Subcutaneous adipose tissue (tissue), 4 donors: ENCODE results near the gene C9orf72. TPM values are rescaled to one million over a fixed set of nuclear protein-coding genes. Genes with fewer than 3 reads are reported as not detected.

Experiments
- CTCF ChIP-seq: fragments of 450-650 bp; IDR thresholded peaks from one replicate; pipeline ENCODE4 v1.5.1; 2016; ENCODE audit warnings: low read depth, mild to moderate bottlenecking, control low read depth, antibody characterized with exemption, moderate library complexity
- total RNA-seq, 4 donors: library from RNA; depleted of rRNA; stranded (reverse); fragments of >200 nt; gene quantifications; one replicate each; pipeline ENCODE4 v1.1.0, GENCODE V29; 2016

C9orf72 gene
- total RNA-seq, 4 donors from 2014 or later: 28.3 to 73.1 (median 31.2) TPM

GRCh38 chr9:27573634-27574590, 631 bp upstream of the C9orf72 start:
- TF ChIP-seq CTCF: no peak

- TF ChIP-seq CTCF: no peak
Observed at GRCh38 chr9:27572566-27572917, 739 bp downstream of the C9orf72 start.

GRCh38 chr9:27572061-27572460, 1.2 kb downstream of the C9orf72 start:
- TF ChIP-seq CTCF: no peak

- no peak for TF ChIP-seq CTCF
Observed at GRCh38 chr9:27571011-27571410, 2.3 kb downstream of the C9orf72 start.

- no peak for TF ChIP-seq CTCF
Observed at GRCh38 chr9:27569406-27569805, 3.9 kb downstream of the C9orf72 start.

- TF ChIP-seq CTCF: no peak
Observed at GRCh38 chr9:27566118-27566517, 7.2 kb downstream of the C9orf72 start.

GRCh38 chr9:27565696-27566095, 7.6 kb downstream of the C9orf72 start:
- no peak for TF ChIP-seq CTCF
